ENCODE results near the gene C16orf82.

C16orf82 gene

DNA sequence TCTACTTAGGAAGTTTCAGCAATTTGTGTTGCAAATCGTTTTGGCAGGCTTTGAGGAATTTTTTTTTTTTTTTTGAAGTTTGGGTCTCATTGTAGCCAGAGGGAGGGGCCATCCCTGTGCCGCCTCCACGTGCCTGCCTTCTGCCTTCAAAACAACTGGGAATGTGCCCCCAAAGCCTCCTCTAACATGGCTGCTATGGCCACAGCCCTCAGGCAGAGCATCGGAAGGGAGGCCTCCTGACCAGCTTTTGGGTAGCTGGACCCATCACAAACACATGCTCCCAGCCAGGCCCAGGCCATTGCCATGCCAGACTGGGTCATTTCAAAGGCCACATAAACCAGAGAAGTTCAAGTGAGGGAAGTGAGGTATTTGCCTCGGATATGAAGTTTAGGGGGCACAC, 21.5 kb downstream of the C16orf82 start:
- no peak for DNase-seq (ENCODE audit: low spot score)

- DNase-seq (ENCODE audit: low spot score), result no peak
Measured at GRCh38 chr16:27096375-27096774, 29.6 kb downstream of the C16orf82 start.

DNA sequence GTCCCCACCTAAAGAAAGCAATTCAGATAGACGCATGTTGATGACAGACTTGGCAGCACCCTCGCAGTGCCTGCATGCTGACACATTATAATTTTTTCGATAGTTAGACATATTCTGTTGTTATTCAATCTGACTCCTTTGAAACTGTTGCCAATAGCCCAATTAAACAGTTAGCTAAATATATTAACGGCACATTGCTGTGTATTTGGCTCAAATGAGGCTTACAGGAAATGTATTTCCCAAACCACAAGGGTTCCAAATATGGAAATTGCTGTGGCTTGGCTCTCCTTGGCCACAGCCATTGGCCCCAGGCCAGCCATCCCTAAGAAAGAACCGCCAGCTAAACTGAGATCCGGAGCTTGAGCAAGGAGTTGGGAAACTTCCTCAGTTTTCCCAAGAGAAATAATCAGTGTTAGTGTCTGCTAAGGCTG, 31.1 kb downstream of the C16orf82 start:
- no peak for DNase-seq (ENCODE audit: low spot score)

GRCh38 chr16:27098366-27099049, 31.8 kb downstream of the C16orf82 start:
- no peak for DNase-seq (ENCODE audit: low spot score)

DNA sequence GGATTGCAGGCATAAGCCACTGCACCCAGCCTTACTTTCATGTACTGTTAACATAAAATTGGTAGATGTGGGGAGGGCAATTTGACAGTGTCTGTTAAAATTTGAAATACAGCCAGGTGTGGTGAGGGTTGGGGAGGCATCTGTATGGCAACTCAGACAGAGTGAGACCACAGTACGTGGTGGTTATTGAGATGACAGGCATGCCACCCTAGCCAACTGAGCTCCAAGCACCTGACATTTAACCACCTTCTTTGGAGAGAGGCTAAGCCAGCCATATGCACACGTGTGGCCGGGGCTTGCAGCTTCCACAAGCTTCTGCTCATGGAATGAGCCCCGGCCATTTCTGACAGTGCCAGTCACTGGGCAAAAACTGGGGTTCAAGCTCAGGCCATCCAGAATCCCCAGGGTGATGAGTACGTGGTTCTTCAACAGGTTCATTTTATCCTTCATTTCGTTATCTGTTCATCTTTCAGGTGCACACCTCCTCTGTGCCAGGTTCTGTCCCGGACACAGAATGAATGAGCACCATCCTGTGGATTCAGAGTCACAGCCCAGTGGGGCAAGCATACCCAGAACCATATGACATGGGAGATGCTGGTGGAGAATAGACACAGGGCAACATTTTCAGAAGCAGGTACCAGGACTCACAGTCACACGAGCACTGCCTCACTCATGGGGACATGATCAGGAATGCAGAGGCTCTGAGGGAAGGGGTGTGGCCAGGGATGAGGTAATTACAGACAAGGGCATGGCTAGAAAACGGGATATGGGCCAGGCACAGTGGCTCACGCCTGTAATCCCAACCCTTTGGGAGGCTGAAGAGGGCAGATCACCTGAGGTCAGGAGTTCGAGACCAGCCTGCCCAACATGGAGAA, 36.2 kb downstream of the C16orf82 start:
- DNase-seq (ENCODE audit: low spot score), result no peak

GRCh38 chr16:27103954-27104353, 37.2 kb downstream of the C16orf82 start:
- DNase-seq (ENCODE audit: low spot score), result no peak

DNA sequence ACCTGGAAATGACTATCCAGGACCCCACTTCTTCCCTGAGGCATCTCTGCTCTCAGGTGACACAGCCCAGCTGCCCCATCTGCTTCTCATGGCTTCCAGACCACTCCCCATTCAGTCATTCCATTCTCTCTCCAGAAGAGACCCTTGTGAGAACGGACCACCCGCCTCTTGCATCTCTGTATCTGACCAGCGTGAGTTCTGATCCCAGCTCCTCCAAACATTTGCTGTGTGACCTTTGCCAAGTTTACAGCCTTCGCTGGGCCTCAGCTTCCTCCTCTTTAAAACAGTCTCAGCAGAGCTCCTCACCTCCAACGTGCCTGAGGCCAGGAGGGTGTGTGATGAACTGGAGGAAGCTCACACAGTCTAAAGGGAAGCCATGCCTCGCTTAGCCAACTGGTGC, 39.6 kb downstream of the C16orf82 start:
- DNase-seq (ENCODE audit: low spot score), result no peak

DNA sequence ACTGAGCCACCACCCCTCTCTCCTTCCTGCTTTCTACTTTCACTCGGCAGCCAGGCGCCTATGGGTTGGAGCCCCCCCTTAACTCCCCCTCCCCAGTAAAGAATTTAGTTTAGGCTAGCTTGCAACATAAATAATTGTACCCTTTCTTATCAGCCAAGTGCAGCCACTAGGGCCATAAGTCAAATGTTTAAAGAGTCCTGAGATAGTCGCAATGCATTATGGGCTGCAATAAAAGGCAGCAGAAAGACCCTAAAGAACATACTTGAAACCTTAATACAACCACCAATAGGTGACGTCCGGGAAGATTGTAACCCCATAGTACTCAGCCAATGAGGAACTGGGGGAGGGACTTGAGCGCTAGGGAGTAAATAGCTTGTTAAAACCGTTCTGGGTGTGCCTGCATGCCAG, 40.5 kb downstream of the C16orf82 start:
- no peak for DNase-seq (ENCODE audit: low spot score)

DNA sequence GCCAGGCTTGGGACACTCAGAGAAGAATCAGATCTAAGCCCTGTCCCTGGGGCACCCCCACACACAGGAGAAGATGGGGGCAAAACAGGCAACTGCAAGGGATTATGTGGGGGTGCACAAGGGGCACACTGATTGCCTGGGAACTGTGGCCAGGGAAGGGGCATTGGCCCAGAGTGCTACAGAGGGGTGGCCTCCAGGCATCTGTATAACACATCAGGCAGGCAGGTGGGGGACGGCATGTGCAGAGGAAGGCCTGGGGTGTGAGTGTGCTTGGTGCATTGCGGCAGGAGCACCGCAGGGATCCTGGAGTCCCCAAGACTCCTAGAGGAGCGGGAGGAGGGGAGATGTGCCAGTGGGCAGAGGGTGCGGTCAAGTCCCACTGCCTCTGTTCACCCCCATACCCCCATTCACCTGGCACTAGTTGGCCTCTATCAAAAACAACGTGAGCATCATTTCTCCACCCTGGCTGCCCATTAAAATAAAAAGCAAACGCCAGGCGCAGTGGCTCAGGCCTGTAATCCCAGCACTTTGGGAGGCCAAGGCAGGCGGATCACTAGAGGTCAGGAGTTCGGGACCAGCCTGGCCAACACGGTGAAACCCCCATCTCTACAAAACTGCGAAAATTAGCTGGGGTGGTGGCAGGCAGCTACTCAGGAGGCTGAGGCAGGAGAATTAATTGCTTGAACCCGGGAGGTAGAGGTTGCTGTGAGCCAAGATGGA, 41.5 kb downstream of the C16orf82 start:
- DNase-seq (ENCODE audit: low spot score), result no peak

GRCh38 chr16:27108826-27109665, 42.3 kb downstream of the C16orf82 start:
- DNase-seq (ENCODE audit: low spot score), result no peak

GRCh38 chr16:27109666-27110523, 43.2 kb downstream of the C16orf82 start:
- peak; percentile 7 for DNase-seq (ENCODE audit: low spot score)

GRCh38 chr16:27110524-27110896, 43.8 kb downstream of the C16orf82 start:
- no peak for DNase-seq (ENCODE audit: low spot score)

DNA sequence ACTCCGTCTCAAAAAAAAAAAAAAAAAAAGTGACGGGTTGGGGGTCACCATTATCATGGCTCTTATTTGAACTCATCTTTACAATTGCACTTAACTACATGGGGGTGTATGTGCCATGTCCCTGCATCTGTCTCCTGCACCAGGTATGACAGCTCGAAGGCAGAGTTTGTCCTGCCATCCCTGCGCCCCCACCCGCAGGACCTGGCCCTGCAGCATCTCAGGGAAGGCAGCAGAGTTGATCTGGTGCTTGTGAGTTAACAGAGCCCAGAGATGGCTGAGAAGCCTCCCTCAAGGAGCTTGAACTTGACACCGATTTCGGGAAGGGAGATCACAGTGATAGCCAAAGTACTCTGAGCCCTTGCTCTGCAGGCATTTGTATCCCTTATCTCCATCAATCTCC, 44.8 kb downstream of the C16orf82 start:
- DNase-seq (ENCODE audit: low spot score), result no peak

DNA sequence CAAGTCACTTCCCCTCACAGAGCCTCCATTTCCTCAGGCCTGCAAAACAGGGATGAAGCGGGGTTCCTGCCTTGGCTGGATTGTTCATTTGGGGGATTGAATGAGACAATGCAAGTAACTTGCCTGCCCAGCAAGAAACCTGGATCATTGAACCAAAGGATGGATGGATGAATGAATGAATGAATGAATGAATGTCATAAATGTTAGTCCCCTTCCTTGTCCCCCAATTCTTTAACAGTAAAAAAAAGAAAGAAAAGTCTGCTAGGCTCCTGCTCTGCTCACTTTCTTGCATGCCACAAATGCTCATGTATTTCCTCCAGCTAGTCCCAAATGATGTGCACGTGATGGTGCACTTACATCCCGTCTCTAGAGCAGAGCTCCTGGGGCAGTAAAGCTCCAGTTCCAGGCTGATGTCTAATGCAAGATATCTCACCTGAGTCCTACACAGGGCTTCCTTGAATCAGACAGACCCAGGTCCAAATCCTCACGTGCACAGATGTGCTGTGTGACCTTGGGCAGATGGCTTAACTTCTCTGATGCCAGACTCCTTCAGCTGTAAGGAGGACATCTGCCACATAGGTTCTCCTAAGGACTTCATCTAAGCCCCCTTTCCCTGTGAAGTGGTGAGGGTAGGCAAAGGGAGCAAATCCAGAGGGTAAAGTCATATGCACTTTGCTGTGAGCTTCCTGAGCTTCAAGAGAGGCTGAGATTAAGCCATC, 45.5 kb downstream of the C16orf82 start:
- no peak for DNase-seq (ENCODE audit: low spot score)

- DNase-seq (ENCODE audit: low spot score), result no peak
Measured at GRCh38 chr16:27113341-27113841, 46.7 kb downstream of the C16orf82 start.

DNA sequence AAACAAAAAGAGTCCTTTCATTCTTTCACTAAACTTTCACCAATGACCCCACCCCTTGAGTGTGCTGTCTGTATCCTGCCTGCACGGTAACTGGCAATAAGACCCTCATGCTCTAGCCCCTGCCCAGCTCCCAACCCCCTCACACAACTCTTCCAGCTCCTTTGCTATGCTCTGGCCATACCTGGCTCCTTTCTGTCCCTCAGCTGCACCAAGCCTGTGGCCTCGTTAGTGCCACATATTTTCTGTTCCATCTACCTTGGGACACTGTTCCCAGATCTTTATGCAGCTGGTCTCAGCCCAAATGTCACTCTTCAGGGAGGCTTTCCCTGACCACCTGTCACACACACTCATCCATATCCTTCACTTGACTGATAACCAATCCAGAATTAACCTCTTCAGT, 47.3 kb downstream of the C16orf82 start:
- no peak for DNase-seq (ENCODE audit: low spot score)

GRCh38 chr16:27118526-27118925, 51.8 kb downstream of the C16orf82 start:
- no peak for DNase-seq (ENCODE audit: low spot score)
